GM18526 (cell line): ENCODE results near the gene SMOC1.

Experiments used
- POLR2A ChIP-seq: IDR thresholded peaks from 3 replicates; pipeline ENCODE4 v1.6.1; 2011; ENCODE audit not compliant: insufficient read length; ENCODE audit errors: extremely low read depth

Gene SMOC1

GRCh38 chr14:69909826-69910550, 30.8 kb downstream of the SMOC1 start:
- TF ChIP-seq POLR2A: no peak

- TF ChIP-seq POLR2A: no peak
Measured at GRCh38 chr14:69910871-69911270, 31.7 kb downstream of the SMOC1 start.

GRCh38 chr14:69913686-69914085, 34.5 kb downstream of the SMOC1 start:
- TF ChIP-seq POLR2A: no peak

DNA sequence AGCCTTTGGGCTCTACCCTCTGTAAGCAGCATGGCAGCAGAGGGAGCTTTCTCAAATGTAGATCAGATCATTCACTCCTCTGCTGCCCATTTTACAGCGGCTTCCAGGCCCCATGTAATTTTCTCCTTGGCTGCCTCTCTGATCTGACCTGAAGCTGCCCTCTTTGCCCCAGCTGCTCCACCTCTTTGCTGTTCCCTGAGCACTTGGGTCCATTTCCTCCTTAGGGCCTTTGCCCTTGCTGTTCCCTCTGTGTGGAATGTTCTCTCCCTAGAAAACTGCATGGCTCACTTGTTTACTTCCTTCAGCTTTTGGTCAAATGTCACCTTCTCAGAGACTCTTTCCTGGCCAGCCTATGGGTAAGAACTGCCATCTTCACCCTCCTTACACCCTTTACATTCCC, 37.2 kb downstream of the SMOC1 start:
- no peak for TF ChIP-seq POLR2A

- no peak for TF ChIP-seq POLR2A
Measured at GRCh38 chr14:69917287-69917686, 38.1 kb downstream of the SMOC1 start.

GRCh38 chr14:69919815-69920214, 40.6 kb downstream of the SMOC1 start:
- no peak for TF ChIP-seq POLR2A

DNA sequence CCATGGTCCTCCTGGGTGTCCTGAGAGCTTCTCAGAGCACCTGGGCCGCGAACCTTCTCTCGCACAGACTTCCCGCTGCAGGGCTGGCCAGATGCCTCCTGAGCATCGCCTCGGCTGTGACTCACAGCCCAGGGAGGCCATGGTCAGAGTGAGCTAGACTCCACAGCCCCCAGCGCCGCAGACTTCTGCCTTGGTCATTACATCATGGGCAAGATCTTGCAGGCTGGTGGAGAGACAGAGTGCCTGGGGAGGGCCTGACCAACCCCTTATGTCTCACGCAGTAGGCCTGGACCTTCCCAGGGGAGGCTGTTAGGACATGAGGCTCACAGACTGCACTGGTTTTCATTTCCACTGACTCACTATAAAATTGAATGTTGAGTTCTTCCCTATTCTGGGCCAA, 41.8 kb downstream of the SMOC1 start:
- TF ChIP-seq POLR2A: no peak

- no peak for TF ChIP-seq POLR2A
Measured at GRCh38 chr14:69922198-69922597, 43.0 kb downstream of the SMOC1 start.

DNA sequence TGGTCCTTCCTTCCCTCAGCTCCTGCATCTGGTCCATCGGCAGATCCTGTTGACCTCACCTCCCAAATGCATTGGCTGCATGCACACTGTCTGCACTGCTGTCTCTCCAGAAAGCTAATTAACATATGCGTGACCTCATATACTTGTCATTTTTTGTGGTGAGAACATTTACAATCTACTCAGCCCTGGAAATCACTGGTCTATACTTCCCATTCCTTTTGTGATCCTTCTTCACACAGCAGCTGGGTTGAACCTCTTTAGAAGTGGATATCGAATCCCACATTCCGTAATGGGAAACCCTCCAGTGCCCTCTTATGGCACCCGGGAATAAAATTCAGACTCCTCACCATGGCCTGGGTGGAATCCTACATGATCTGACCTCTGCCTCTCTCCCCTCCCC, 45.0 kb downstream of the SMOC1 start:
- no peak for TF ChIP-seq POLR2A

GRCh38 chr14:69928111-69928523, 48.9 kb downstream of the SMOC1 start:
- TF ChIP-seq POLR2A: no peak

- no peak for TF ChIP-seq POLR2A
Measured at GRCh38 chr14:69930780-69931379, 51.7 kb downstream of the SMOC1 start.

DNA sequence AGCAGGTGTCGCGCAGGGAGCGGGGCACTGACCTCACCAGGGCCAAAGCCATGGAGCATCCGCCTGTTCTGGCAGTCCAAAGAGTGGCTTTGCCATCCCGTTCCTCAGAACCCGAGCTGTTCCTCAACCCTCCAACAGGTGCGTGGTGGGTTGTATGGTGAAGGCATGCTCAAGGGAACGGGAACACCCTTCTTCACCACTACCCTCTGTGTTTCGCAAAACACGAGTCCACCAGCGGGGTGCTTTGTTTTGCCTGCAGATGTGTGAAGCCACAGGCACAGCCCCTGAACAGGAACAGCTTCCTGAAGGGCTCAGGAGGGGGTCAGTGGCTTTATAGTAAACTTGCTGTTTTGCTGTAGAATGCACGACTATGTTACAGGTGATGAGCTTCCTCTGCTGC, 52.7 kb downstream of the SMOC1 start:
- TF ChIP-seq POLR2A: no peak

DNA sequence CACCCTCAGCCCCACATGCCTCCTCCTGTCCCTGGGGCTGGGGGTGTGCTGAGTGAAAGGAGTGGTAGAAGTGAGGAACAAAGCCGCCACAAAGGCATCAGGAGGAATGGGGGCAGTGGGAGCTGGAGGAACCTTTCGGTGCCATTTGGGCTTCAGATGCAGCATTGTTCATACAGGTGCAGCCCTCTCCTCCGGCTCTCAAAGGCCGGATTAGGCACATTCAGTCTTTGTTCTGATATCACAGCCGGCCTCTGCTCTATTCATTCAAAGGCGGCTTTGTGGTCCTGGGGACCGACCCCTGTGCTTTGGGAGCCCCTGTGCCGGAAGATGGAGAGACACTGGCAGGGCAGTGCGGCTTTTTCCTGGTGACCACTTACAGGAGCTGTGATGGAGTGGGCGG, 53.2 kb downstream of the SMOC1 start:
- TF ChIP-seq POLR2A: no peak

GRCh38 chr14:69933623-69934275, 54.5 kb downstream of the SMOC1 start:
- TF ChIP-seq POLR2A: no peak

DNA sequence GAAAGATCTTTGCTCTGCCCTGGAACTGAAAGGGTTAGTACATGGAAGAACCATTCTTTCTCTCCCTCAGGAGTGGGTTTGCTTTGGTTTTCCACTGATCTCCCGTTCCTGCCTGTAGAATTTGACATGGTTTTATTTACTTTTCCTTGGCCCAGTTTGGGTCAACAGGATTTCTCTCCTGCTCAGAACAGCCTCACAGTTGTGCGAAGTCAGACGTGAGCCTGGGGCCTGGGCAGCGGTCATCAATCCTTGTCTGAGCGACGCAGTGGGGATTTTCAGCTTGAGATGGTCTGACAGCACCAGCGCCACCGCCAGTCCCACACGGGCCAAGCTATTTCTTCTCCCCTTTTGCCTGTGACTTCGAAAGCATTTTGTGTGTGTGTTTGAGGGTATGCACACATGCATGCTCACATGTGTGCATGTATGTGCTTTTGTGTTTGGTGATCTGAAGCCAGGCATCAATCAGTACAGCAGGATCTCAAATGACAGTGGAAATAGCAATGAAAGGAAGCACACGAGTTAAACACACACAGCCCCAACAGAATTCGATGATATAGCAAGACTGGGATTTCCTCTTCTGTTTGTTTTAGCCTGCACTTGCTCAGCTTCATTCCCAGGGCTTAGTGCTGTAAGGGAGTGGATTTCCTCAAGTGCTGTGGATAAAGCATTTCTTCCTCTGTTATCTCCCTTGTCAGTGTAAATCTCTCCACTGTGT, 58.3 kb downstream of the SMOC1 start:
- TF ChIP-seq POLR2A: no peak

- TF ChIP-seq POLR2A: no peak
Measured at GRCh38 chr14:69938751-69939150, 59.5 kb downstream of the SMOC1 start.
